GM21367 (cell line): ENCODE results near the gene FOXO3.

Experiments
- ATAC-seq: cut with Tn5 transposase; IDR thresholded peaks from one replicate; pipeline ENCODE4 v1.9.1; 2021; ENCODE audit not compliant: unreplicated experiment

Gene FOXO3

DNA sequence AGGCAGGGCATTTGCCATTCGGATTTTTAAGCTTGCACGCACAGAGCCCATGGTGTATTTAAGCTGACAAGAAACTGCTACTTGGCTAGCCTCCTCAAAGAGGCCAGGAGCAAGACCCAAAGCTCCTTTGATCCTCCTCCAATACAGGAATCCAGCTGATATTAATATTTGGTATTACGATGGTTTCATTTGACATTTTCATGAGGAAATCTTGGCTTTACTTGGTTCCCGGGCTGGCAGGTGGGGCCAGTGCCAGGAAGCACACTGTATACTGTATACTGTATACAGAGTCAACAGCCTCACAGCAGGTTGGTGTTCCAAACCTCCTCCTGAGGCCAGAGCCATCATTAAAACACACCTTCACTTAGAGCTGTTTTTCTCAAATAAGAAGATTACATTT lies 149.3 kb downstream of the FOXO3 start:
- ATAC-seq, result no peak

DNA sequence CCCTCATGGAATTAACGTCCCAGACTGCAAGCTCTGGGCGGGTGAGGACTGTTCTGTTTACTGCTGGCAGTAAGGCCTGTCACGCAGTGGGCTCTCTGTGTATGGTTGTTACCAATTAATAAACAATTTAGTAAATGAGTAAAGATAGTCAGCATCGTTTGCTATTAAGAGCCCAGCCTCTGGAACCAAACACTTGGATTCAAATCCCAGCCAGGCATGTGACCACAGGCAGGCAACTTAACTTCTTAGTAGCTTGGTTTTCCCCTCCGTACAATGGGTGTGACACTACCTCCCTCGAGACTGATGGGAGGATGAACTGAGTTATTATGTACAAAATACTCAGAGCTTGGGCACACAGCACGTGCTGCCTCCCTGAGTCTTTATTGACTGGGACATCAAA lies 149.8 kb downstream of the FOXO3 start:
- ATAC-seq, result no peak

DNA sequence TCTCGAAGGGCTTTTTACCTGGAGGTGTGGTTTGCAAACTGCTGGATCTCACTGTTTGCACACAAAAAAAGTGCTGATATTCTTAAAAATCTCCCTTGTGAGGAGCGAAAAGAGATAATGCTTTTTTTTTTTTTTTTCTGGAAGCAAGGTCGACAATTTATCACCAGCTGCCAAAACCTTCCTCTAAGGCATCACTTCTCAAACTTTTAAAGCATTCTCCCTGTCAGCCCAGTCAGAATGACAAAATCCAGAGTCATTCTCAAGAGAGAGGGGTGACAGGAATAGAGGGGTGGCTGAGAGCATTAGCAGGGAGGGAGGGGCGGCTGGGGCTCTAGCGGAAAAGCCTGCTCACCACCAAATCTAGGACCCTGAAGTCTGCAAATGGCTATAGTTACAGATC lies 150.4 kb downstream of the FOXO3 start:
- no peak for ATAC-seq

DNA sequence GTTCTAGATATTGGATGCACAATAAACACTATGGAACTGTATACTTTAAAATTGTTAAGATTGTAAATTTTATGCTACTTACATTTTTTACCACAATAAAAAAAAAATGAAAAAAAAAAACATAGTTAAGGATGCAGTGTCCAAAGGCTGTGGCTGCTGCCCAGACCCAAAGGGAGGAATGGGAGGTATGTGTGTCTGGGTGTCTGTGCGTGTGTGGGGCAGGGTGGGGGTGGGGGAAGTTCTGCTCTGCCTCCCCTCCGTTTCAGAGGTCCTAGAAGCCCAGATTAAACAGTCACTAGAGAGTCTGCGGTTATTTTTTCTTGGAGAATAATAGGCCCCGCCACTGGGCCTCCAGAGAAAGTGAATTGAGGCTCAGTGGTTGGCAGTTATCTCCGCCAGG lies 151.1 kb downstream of the FOXO3 start:
- no peak for ATAC-seq

DNA sequence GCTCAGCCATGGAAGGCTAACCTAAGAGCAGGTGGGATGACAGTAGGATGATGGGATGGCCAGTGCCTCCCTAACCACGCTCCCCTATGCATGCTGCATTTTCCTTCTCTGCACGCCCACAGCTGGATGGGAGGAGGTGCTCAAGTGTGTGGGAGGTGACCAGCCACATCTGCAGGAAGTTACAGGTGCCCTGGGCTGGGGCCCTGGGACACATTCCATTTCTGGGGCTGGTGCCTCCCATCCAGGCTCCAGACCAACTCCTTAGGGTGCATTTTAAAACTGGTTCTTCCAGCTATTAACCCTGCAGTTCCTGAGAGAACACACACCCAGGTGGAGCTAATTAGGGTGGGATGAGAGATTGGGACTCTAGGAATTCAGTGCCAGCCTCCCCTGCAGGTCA lies 152.2 kb downstream of the FOXO3 start:
- ATAC-seq, result no peak

DNA sequence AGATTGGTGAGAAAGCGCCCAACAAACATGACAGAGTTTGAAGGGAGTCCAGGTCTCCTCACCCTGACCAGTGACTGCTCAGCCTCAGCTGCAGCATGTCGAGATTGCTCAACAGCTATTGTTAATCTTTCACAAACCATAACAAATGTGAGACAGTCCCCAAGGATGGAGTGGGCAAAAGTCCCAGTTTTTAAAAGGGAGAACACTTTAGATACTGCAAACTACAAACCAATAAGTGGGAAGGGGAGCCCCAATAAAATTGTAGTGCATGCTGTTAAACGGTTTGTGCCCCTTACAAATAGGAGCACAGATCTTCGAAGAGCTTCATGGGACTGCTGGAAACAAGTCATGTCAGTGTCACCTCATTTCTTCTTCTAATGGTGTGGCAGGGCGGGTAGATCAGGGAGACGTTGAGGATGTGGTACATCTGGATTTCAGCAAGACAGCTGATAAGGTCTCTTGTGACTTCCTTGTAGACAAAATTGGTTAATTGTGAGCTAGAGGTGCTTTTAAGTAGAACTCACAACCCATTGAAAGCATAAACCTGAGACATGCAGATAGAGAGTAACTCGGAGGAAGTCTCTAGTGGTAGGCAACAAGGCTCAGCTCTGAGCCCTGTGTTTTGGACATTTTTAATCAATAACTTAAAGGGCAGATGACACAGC lies 153.5 kb downstream of the FOXO3 start:
- ATAC-seq, result no peak

DNA sequence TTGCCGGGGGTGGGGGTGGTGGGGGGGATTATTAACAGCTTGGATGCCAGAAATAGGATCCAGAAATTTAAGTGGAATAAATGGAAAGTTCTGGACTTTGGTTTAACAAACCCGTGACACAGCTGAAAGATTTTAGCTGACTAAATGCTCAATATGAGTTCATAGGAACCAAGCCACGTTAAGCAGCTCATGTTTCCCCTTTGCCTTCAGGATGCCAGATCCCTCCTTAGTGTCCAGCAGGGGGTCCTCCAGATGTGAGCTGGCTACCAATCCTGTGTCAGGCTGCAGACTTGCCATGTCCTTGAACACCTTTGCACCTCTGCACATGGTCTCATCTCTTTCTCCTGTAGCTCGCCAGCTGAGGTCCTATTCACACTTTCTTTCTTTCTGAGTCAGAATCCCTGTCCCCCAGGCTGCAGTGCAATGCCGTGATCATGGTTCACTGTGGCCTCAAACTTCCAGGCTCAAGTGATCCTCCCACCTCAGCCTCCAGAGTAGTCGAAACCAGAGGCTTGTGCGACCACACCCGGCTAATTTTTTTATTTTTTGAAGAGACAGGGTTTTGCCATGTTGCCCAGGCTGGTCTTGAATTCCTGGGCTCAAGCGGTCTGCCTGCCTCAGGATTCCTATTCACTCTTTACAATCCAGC lies 154.2 kb downstream of the FOXO3 start:
- no peak for ATAC-seq

DNA sequence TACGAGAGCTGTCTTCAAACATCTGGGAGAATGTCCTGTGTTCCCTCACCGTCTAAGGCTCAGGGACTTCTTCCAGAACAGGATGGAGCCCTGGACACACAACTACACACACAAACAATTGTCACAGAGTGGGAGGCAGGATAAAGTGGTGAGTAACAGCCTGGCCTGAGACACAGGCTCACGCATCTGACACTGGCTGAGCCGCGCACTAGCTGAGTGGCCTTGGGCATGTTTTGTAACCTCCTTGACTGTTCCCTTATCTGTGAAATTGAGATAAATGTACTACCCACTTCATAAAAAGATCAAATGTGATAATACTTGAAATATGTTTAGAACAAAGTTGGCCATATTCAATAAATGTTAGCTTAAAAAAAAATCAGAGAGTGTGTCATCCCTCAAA lies 155.1 kb downstream of the FOXO3 start:
- no peak for ATAC-seq

DNA sequence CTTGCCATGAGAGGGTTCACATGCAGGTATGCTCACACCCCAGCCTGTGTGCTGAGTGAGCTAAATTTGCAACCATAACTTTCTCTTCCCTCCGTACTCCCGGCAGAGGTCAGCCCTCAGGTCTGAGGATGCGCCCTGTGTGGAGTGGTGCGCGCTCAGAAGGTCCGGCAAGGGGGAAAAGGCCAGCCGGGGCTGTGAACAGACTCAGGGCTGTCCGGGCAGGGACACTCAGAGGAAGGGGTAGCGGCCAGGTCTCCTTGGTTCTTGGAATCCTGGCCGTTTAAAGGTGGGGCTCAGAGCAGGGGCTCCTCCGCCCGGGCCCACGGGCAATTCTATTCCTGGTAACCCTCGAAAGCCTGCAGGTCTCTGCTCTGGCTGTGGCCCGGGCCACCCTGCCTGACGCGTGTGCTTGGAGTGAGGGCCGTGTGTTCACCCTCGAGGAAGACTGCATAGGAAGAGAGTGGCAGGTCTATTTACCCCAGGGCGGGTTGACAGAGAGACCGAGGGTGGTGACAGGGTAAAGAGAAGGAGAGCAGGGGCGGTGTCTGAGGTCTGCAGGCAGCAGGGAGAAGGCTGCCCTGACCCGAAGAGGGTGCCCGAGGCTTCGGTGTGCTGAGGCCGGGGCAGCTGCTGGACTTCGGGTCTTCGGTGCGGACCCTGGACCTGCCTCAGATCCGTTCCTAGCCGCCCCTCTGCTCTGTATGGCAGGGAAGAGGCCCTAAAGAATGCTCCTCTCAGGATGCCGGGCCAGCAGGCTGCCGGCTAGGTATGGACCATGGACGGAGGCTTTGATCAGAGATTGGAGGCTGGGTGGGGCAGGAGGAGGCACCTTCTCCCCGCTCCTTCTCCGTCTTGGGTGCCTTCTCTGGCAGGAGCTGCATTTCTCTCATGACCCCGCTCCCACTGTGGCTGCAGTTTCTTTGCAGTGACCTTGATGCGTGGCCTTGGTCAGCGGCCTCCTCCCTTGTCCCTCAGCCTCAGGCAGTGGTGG lies 156.4 kb downstream of the FOXO3 start:
- no peak for ATAC-seq

DNA sequence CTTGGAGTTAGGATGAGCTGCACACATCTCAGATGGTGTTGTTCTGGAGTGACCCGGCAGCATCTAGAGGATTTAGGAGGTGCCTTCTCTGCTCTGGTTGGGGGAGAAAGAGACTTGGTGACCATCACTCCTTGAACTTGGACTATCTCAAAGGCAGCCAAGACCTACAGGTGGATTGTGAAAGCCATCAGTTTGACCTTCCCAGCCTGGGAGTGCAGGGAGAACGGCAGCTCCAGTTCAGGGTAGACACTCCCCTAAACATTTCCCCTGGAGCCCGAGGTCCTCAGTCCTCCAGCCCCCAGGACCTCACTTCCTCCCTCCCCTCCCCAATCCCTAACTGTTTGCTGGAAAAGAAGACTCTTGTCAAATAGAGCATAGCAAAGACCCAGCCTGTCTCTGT lies 158.8 kb downstream of the FOXO3 start:
- ATAC-seq, result no peak

DNA sequence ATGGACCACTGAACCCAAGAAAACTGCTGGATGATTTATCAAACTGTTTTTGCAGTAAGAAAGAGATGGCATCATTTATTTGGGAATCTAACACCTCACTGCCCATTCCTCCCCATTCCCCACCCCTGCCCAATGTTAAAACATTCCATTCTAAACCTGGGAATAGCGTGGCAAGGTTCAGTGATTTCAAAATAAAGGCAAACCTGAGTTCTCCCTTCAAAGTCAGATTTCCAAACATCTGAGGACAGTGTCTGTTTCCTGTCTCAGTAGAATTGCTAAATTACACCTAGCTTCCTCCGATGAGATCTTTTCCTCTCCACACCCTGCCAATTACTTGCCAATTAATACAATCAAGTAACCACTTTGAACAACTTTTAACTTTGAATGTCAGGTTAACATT lies 160.1 kb downstream of the FOXO3 start:
- no peak for ATAC-seq

DNA sequence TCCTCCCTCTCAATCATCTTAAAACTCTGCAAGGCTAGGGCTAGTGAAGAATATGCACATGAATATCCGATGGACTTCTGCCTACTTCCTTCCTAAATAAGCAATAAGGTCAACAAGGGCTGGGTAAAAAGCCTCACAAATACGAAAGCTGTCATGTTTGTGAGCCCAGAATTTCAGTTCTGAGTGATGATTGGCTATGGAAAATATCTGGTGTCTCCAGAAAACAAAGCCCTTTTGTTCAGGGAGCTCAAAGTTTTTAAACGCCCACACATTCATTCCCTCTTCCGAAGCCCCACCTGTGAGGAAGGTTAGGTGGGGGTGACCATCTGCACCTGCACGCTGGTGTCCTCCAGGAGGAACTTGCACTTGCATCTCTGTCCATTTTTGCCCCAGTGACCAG lies 160.6 kb downstream of the FOXO3 start:
- ATAC-seq, result no peak

DNA sequence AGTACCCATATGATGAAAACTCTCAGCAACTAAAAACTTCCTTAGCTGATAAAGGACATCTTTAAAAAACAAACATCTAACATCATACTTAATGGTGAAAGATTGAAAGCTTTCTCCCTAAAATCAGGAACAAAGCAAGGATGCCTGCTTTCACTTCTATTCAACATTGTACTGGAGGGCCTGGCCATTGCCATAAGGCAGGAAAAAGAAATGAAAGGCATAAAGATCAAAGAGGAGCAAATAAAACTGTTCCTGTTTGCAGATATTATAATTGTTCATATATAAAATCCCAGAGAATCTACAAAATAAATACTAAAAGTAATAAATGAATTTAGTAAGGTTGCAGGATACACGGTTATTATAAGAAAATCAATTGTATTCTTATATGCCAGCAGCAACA lies 162.9 kb downstream of the FOXO3 start:
- ATAC-seq, result no peak

DNA sequence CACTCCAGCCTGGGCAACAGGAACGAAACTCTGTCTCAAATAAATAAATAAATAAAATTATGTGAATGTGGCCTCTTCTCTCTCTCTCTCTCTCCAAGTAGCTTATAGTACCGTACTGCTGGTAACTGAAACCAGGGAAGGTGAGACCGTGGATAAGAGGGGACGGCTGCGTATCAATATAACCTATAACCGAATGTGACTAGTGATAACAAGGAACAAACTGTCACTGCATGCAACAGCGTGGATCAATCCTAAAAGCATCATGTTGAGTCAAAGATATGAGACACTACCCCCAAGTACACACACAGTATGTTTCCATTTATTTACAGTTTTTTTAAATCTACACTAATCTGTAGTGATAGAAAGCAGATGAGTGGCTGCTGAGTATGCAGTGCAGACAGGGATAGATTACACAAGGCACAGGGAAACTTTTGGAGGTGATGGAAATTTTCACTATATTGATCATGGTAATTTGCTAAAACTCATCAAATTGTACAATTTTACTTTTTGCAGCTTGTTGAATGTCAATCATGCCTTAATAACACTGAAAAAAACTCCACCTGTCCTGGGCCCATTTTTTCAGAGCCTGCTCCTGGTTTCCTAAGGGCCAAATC lies 166.1 kb downstream of the FOXO3 start:
- no peak for ATAC-seq

DNA sequence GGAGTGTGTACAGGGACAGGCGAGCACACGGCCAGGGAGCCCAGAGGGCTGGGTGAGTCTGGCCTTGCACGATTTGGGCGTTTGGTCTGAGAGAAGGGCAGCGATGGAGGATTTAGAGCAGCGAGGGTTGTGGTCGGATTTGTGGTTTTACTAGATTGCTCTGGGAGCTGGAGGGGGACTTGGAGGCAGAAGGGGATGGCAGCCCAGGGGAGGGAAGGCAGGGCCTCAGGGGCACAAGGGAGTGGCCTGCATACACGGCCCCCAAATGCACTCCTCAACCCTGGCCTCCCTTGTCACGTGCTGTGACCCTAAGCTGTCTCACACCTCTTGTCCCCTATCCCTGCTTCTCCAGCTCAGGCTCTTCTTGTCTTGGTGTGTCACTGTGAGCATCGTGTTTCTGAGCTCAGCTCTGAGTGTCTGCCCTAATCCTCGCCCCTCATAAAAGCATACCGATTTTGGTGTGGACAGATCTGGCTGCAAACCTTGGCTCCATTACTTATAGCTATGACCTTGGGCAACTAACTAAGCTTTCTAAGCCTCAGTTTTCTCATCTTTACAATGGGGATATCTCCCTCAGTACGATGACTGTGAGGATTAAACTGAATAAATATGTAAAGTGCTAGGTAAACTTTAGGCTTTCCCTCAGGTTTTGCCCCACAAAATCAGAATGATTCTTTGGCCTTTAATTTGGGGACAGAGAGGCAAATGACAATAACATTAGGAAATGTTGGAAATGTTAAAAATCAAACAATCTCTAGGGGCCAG lies 167.4 kb downstream of the FOXO3 start:
- no peak for ATAC-seq

DNA sequence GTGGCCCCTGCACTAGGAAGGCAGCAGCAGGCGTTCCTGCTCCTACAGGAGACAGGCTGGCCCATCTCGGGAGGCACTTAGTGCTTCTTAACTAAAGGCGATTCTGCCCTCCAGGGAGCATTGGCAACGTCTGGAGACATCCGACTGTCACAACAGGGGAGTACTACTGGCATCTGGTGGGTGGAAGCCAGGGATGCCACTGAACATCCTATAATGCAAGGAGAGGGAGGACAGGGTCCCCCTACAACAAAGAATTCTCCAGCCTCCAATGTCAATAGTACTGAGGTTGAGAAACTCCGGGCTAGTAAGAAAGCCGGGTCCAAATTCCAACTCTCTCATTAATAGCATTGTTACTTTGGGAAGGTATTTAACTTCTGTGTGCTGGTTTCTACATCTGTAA lies 168.1 kb downstream of the FOXO3 start:
- no peak for ATAC-seq

DNA sequence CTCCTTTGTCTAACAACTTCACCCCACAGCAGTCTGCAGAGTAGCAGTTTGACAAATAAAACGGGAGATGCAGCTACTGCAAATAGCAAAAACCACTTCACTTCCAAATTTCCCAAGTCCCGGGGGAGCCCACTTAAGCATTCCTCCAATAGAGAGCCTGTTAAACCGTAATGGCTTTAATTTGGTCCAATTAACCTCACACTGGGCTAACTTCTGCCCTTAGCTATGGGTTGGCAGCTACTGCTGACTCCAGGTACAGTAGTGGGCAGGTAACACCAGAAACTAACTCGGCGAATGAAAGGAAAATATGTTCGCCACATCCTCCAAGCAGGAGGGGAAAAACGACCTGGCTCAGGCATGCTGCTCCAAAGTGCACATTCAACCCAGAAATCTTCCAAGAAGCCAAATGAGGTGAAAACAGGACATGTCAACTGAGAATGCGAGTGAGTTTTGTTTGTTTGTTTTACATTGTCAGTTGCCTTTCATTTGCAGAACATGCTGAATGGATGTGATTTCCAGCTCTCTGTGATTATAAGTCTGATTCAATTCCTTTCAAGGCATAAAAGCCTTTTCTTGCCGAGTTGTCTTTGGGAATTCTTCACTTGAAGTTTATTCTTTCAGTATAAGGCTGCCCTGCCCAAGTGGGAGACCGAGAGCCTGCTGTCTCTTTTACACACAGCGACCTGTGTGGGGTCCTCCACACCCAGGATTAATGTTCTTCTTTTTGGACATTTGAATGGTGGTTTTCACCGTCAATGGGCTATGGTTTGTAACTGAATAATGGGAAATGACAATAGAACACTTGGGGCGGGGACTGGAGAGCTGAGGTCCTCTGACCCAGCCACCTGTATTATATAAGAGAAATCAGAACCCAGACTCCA lies 170.2 kb downstream of the FOXO3 start:
- ATAC-seq, result no peak

DNA sequence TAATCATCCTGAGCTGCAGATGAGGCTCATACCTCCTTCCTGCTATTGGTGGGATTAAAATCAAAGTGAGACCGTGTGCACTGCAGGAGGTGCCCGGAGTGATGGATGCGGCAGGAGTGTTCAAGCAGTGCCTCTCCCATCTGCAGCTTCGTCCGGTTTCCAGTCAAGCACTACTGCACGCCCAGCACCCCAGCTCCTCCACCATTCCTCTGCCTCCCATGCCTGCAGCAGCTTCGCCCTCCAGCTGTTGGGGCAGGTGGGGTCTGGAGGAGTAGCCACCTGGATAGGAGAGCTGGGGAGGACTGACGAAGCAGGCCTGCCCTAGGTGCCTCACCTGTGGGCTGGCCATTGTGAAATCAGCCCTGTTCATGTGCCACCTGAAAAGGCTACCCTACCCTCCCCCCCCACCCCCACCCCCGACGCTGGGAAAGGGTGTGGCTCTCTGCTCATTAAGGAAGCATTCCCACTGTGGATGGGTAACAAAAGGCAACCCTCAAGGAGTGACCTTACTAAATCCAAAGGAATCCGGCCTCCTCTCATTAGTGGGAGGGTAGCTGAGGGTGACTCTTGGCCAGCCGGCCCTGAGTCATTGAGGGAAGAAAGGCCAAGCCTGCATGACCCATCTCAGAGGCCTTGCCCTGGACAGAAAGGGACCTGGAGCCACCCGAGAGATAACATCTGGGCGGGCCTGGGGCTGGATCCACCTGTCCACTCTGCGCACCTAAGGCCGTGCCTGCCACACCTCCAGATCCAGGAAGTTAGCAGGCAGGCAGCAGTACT lies 171.6 kb downstream of the FOXO3 start:
- no peak for ATAC-seq

DNA sequence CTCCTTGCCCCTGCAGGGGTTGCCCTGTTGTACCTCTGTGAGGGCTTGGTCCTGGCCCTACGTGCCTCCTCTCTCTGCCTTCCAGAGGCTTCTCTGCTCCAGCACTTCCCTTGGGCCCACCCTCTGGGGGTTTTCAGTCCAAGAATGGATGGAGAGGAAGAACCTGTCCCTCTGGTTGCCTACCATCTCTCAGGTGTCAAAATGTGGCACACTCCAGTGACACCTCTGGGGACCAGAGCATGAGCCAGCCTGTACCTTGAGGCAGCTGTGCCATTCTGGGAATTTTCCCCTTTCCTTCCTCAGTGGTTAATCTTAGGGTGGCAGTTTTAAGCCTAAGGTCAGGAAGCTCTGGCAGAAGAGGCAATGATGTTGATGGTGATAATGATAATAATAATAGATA lies 172.3 kb downstream of the FOXO3 start:
- ATAC-seq, result no peak
